Activated CD8-positive, alpha-beta memory T cell treated with anti-CD3 and anti-CD28 coated beads, Interleukin-2, amount 50 U/mL, for 1 hour (primary cell): ENCODE data around the gene TP53TG3F.
"Not testable (repeated sequence)": the region's sequence is repeated elsewhere in the genome, so short reads cannot be mapped to it uniquely, and the experiment has no call there.

ENCODE experiments used
- DNase-seq: peaks from one replicate; pipeline ENCODE4 v3.0.0-alpha.2; 2020; ENCODE audit errors: extremely low read depth

TP53TG3F gene

DNA sequence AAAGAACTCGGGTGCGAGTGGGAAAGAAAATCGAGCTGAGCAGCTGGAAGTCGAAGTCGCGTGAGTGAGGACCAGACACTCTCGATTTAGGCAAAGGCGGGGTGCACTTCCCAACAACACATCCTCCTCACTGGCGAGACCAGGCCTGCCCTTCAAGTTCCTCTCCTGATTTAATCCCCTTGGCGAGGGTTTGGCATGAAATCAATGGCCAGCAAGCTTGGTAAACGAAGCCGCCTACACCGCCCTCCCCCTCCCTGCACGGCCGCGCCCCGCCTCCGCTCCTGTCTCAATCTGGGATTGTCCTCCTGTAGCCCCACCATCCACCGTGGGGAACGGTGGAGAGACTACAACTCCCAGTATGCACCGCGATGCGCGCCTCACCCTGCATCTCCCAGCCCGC is at the start of gene TP53TG3F:
Gene TP53TG3F (plus strand): TSS at position 301 of the 400 bp plus-strand sequence. CDS start 68 bp downstream, at position 369.
- DNase-seq, result not testable (repeated sequence)

DNA sequence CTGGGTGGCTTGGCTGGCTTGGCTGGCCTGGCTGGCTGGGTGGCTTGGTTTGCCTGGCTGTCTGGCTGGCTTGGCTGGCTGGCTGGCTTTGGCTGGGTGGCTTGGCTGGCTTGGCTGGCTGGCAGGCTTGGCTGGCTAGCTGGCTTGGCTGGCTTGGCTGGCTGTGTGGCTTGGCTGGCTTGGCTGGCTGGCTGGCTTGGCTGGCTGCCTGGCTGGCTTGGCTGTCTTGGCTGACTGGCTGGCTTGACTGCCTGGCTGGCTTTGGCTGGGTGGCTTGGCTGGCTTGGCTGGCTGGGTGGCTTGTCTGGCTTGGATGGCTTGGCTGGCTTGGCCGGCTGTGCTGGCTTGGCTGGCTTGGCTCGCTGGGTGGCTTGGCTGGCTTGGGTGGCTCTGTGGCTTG is 32.2 kb downstream of the TP53TG3F start:
- DNase-seq, result not testable (repeated sequence)

GRCh38 chr16:33507231-33507630 is 47.8 kb downstream of the TP53TG3F start:
- DNase-seq, result not testable (repeated sequence)

DNA sequence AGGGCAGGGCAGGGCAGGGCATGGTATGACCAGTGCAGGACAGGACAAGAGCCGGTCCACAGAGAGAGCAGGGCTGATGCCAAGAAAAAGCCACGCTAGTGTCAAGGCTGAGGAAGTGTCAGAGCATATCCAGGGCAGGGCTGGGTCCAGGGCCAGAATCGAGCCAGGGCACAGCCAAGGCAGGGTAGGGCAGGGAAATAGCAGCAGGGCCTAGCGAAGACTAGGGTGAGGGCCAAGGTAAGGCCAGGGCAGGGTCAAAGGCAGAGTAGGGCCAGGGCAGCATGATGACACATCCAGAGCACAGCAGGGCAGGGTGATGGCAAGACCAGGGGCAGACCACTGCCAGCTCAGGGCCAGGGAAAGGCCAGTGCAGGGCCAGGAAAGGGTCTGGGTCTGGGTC is 49.7 kb downstream of the TP53TG3F start:
- not testable (repeated sequence) for DNase-seq

DNA sequence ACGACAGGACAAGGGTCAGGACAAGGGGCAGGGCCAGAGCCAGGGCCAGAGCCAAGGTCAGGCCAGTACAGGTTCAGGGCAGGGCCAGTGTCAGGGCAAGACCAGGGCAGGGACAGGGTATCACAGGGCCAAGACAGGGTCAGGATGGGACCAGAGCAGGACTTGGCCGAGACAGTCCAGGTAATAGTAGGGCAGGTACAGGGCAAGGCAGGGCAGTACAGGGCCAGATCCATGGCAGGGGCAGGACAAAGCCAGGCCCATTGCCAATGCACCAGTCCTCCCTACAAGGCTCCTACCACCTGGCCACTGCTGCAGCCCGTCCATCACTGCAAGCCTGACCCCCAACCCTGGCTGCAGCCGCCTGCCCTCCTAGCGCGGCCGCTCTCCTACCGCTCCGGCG is 50.5 kb downstream of the TP53TG3F start:
- DNase-seq, result not testable (repeated sequence)
